GM19238 (cell line): ENCODE results near the gene IKZF2.

Experiments
- DNase-seq: peaks from one replicate; pipeline ENCODE4 v3.0.0; 2011; ENCODE audit warnings: low spot score; ENCODE audit not compliant: insufficient read length

Gene IKZF2

GRCh38 chr2:213101692-213102460 lies 49.5 kb downstream of the IKZF2 start:
- DNase-seq, result no peak

GRCh38 chr2:213101109-213101508 lies 50.3 kb downstream of the IKZF2 start:
- no peak for DNase-seq

GRCh38 chr2:213098612-213099011 lies 52.8 kb downstream of the IKZF2 start:
- no peak for DNase-seq

- no peak for DNase-seq
Measured at GRCh38 chr2:213091765-213092164, 59.6 kb downstream of the IKZF2 start.

- DNase-seq, result no peak
Measured at GRCh38 chr2:213090772-213091171, 60.6 kb downstream of the IKZF2 start.

- no peak for DNase-seq
Measured at GRCh38 chr2:213089438-213089837, 62.0 kb downstream of the IKZF2 start.

GRCh38 chr2:213087040-213087439 lies 64.4 kb downstream of the IKZF2 start:
- DNase-seq, result no peak

- no peak for DNase-seq
Measured at GRCh38 chr2:213086571-213086970, 64.8 kb downstream of the IKZF2 start.

- DNase-seq, result no peak
Measured at GRCh38 chr2:213086050-213086449, 65.4 kb downstream of the IKZF2 start.

- DNase-seq, result no peak
Measured at GRCh38 chr2:213085538-213085937, 65.9 kb downstream of the IKZF2 start.

- no peak for DNase-seq
Measured at GRCh38 chr2:213084261-213084660, 67.2 kb downstream of the IKZF2 start.

- DNase-seq, result no peak
Measured at GRCh38 chr2:213080969-213081617, 70.3 kb downstream of the IKZF2 start.

GRCh38 chr2:213079756-213080155 lies 71.7 kb downstream of the IKZF2 start:
- DNase-seq, result no peak

- no peak for DNase-seq
Measured at GRCh38 chr2:213078686-213079085, 72.7 kb downstream of the IKZF2 start.

GRCh38 chr2:213069531-213069930 lies 81.9 kb downstream of the IKZF2 start:
- no peak for DNase-seq

- DNase-seq, result no peak
Measured at GRCh38 chr2:213068676-213069359, 82.6 kb downstream of the IKZF2 start.

GRCh38 chr2:213067888-213068287 lies 83.5 kb downstream of the IKZF2 start:
- DNase-seq, result no peak

- DNase-seq, result no peak
Measured at GRCh38 chr2:213066443-213066743, 85.0 kb downstream of the IKZF2 start.

GRCh38 chr2:213065583-213066442 lies 85.6 kb downstream of the IKZF2 start:
- peak; percentile 2 for DNase-seq

GRCh38 chr2:213064099-213064498 lies 87.3 kb downstream of the IKZF2 start:
- DNase-seq, result no peak

- DNase-seq, result no peak
Measured at GRCh38 chr2:213057977-213058376, 93.4 kb downstream of the IKZF2 start.

GRCh38 chr2:213046431-213046830 lies 105.0 kb downstream of the IKZF2 start:
- no peak for DNase-seq
